Stimulated activated CD4-positive, alpha-beta T cell treated with anti-CD3 and anti-CD28 coated beads, Interleukin-12 subunit alpha, Interleukin-12 subunit beta, amount 100 ng/mL, for 4 hours (primary cell): ENCODE measurements around the gene CTAGE9.

Experiments used
- DNase-seq: peaks from one replicate; pipeline ENCODE4 v3.0.0-alpha.2; 2020

Gene CTAGE9

GRCh38 chr6:131663578-131664165 lies 47.1 kb downstream of the CTAGE9 start:
- no peak for DNase-seq

GRCh38 chr6:131660195-131660594 lies 50.6 kb downstream of the CTAGE9 start:
- DNase-seq, result no peak
